MCF 10A (cell line): ENCODE data around the gene MRFAP1L1. TPM values are rescaled to one million over a fixed set of nuclear protein-coding genes. Genes with fewer than 3 reads are reported as not detected.

Experiments
- BruUV-seq: library from RNA; stranded (reverse); fragments of 400-500 nt; replicated peaks from 2 replicates; lab custom pipeline; 2021; lab: Mats Ljungman, UMichigan
- CTCF ChIA-PET: fragments of 300-600 bp; sonication (Branson Sonifier 250); formaldehyde crosslinking; extraction: SDS; loops from one replicate; lab custom pipeline; 2021; ENCODE audit warnings: antibody characterized with exemption, inconsistent platforms; lab: Yijun Ruan, JAX
- POLR2A ChIA-PET: fragments of 300-600, 350-650 bp; sonication (Branson Sonifier 250); formaldehyde crosslinking; extraction: SDS; loops from one replicate; lab custom pipeline; 2020; ENCODE audit warnings: antibody characterized with exemption, inconsistent platforms; lab: Yijun Ruan, JAX
- DNase-seq: peaks from one replicate; pipeline ENCODE4 v3.0.0-alpha.2; 2018; ENCODE audit not compliant: unreplicated experiment
- H3K27ac Mint-ChIP-seq: one replicate; pipeline ENCODE4 v1.8.0; 2022; ENCODE audit warnings: mild to moderate bottlenecking, low read depth, mixed read lengths; ENCODE audit not compliant: unreplicated experiment
- H3K27me3 Mint-ChIP-seq: one replicate; pipeline ENCODE4 v1.8.0; 2022; ENCODE audit warnings: mixed read lengths; ENCODE audit not compliant: insufficient read depth, unreplicated experiment
- H3K36me3 Mint-ChIP-seq: one replicate; pipeline ENCODE4 v1.8.0; 2022; ENCODE audit warnings: mild to moderate bottlenecking, moderate library complexity, mixed read lengths; ENCODE audit not compliant: insufficient read depth, unreplicated experiment
- H3K4me1 Mint-ChIP-seq: one replicate; pipeline ENCODE4 v1.8.0; 2022; ENCODE audit warnings: mixed read lengths; ENCODE audit not compliant: insufficient read depth, unreplicated experiment
- H3K4me3 Mint-ChIP-seq: one replicate; pipeline ENCODE4 v1.8.0; 2022; ENCODE audit warnings: mild to moderate bottlenecking, moderate library complexity, mixed read lengths; ENCODE audit not compliant: unreplicated experiment
- H3K9me3 Mint-ChIP-seq: one replicate; pipeline ENCODE4 v1.8.0; 2022; ENCODE audit warnings: mixed read lengths; ENCODE audit not compliant: unreplicated experiment
- intact Hi-C: fragments of 100-400 bp; cut with micrococcal nuclease; formaldehyde crosslinking; loops from 2 replicates; pipeline ENCODE4 v1.14.1; 2022
- total RNA-seq: library from RNA; stranded (reverse); gene quantifications from 2 replicates; pipeline ENCODE4 v1.2.3, GENCODE V29; 2022
- TF ChIP-seq, protein P1 (sequence below): fragments of 200-600 bp; IDR thresholded peaks from one replicate; pipeline ENCODE4 v1.8.0; 2022; ENCODE audit warnings: antibody characterized with exemption, mild to moderate bottlenecking; ENCODE audit not compliant: unreplicated experiment

The MRFAP1L1 gene
- total RNA-seq, 1 experiment from 2014 or later = 42.5 TPM

- DNase-seq = no peak
- BruUV-seq = no TSS peak
- POLR2A ChIA-PET = no interaction called here
- Mint-ChIP-seq H3K4me1 (peaks cover 13% of the 10 kb centered on the region), H3K4me3 (no peak overlapping the region), H3K27ac (no peak overlapping the region), H3K36me3 (peaks cover 7% of the 10 kb centered on the region), H3K27me3 (no peaks in the 10 kb centered on the region), H3K9me3 (no peaks in the 10 kb centered on the region)
- TF ChIP-seq, protein P1, sequence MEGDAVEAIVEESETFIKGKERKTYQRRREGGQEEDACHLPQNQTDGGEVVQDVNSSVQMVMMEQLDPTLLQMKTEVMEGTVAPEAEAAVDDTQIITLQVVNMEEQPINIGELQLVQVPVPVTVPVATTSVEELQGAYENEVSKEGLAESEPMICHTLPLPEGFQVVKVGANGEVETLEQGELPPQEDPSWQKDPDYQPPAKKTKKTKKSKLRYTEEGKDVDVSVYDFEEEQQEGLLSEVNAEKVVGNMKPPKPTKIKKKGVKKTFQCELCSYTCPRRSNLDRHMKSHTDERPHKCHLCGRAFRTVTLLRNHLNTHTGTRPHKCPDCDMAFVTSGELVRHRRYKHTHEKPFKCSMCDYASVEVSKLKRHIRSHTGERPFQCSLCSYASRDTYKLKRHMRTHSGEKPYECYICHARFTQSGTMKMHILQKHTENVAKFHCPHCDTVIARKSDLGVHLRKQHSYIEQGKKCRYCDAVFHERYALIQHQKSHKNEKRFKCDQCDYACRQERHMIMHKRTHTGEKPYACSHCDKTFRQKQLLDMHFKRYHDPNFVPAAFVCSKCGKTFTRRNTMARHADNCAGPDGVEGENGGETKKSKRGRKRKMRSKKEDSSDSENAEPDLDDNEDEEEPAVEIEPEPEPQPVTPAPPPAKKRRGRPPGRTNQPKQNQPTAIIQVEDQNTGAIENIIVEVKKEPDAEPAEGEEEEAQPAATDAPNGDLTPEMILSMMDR = no peak
- CTCF ChIA-PET = interaction anchor here (0.7 to 11.2 kb wide), 2 partner anchors 153 to 165 kb away, joined by 4 to 208 read pairs; no protein-coding TSS in a partner anchor
- intact Hi-C loops = loop anchor here (5.0 kb wide), 1 partner anchor 59 kb away; the partner anchor contains the start of gene KIAA0232
These were observed 13.2 kb upstream of the MRFAP1L1 start for GRCh38 chr4:6722891-6723290.

DNA sequence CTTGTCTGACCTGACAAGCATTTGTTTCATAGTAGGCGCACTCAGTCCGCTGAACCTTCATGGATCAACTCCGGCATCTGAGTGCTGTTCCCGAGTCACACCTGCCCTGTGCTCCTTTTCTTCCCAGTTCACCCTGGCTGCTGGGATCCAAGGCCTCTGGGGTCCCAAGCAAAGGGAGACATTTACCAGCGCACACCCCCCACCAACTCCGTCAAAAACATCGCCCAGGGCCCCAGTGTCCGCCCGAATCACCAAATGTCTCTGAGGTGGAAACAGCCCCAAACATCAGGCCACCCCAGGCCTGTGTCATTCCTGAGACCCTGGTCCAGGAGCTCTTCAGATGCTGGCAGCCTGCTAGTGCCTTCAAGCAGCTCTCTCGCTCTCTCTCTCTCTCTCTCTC lies 11.5 kb upstream of the MRFAP1L1 start:
- TF ChIP-seq, protein P1 = no peak
- POLR2A ChIA-PET = interaction anchor here (0.7 to 3.6 kb wide), 3 partner anchors 47 to 347 kb away, joined by 3 to 24 read pairs (median 3); partner anchors contain the start of gene GRPEL1
- CTCF ChIA-PET = interaction anchor here (0.6 to 11.2 kb wide), 10 partner anchors 41 to 365 kb away, joined by 3 to 208 read pairs (median 4); no protein-coding TSS in a partner anchor
- peaks cover 13% of the 10 kb centered on the region for H3K4me1 Mint-ChIP-seq
- H3K9me3 Mint-ChIP-seq = no peaks in the 10 kb centered on the region
- no peaks in the 10 kb centered on the region for H3K27me3 Mint-ChIP-seq
- H3K27ac Mint-ChIP-seq = no peak overlapping the region
- no TSS peak for BruUV-seq
- no peak for DNase-seq
- intact Hi-C loops = loop anchor here (5.0 kb wide), 1 partner anchor 61 kb away; the partner anchor contains the start of gene KIAA0232
- peaks cover 9% of the 10 kb centered on the region for H3K36me3 Mint-ChIP-seq
- no peak overlapping the region for H3K4me3 Mint-ChIP-seq

DNA sequence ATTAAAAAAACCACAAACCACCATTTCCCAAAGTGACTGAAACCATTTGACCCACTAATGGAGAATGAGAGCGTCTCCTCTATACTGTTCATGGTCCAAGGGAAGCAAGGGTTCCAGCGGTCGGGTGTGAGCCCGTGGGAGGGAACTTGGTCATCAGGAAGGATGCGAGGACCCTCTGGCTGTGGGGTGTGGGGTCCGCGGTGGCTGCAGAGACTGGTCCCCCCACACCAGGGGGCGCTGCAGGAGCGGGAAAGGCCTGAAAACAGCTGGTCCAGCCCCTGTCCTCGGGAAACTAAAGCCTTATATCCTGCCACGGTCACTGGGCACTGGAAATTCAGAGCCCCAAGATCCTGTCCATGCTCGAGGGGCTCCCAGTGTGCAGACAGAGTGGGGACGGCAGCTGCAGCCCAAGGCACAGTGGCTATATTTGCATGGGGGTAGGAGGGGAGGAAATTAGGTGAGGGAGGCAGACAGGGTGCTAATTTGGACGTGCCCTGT lies 10.6 kb upstream of the MRFAP1L1 start:
- TF ChIP-seq, protein P1 = peak; percentile 98
- ChIA-PET CTCF (interaction anchor here (0.6 to 11.2 kb wide), 27 partner anchors 9 to 364 kb away, joined by 3 to 208 read pairs (median 4); no protein-coding TSS in a partner anchor), POLR2A (interaction anchor here (0.6 to 6.6 kb wide), 9 partner anchors 12 to 351 kb away, joined by 3 to 76 read pairs (median 4); partner anchors contain the start of genes GRPEL1 and TBC1D14)
- intact Hi-C loops = loop anchor here (1.0 to 5.0 kb wide), 4 partner anchors 43 to 350 kb away; partner anchors contain the start of gene KIAA0232
- Mint-ChIP-seq H3K4me3 (no peak overlapping the region), H3K27ac (no peak overlapping the region), H3K9me3 (no peaks in the 10 kb centered on the region), H3K36me3 (peaks cover 9% of the 10 kb centered on the region), H3K27me3 (no peaks in the 10 kb centered on the region), H3K4me1 (peaks cover 13% of the 10 kb centered on the region)
- peak; percentile 76 for DNase-seq
- BruUV-seq = no TSS peak

DNA sequence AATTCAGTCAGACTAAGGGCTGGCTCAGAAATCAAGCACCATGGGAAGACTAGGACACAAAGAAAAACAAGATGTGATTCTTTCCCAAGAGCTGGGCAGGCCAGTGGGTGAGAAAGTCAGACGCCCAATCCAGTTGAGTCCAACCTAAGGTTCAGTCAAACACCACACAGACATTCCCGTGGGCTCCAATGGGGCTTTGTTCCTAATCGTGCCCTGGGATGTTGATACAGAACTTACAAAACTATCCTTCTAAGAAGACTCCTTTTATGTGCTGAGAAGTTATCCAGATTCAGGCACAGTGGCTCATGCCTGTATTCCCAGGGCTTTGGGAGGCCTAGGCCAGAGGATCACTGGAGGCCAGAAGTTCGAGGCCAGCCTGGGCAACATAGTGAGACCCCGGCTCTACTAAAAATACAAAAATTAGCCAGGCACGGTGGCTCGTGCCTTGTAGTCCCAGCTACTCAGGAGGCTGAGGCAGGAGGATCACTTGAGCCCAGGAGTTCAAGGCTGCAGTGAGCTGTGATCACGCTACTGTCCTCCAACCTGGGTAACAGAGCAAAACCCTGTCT lies 10.0 kb upstream of the MRFAP1L1 start:
- H3K4me3 Mint-ChIP-seq = no peak overlapping the region
- intact Hi-C loops = loop anchor here (1.0 to 5.0 kb wide), 5 partner anchors 44 to 351 kb away; partner anchors contain the start of gene KIAA0232
- H3K4me1 Mint-ChIP-seq = peaks cover 13% of the 10 kb centered on the region
- CTCF ChIA-PET = interaction anchor here (0.6 to 11.2 kb wide), 24 partner anchors 8 to 364 kb away, joined by 3 to 208 read pairs (median 4); partner anchors contain the start of gene MRFAP1L1
- POLR2A ChIA-PET = interaction anchor here (0.7 to 6.6 kb wide), 8 partner anchors 13 to 351 kb away, joined by 3 to 76 read pairs (median 4); a partner anchor contains a TSS
- TF ChIP-seq, protein P1 = no peak
- H3K27me3 Mint-ChIP-seq = no peaks in the 10 kb centered on the region
- no peak for DNase-seq
- no peaks in the 10 kb centered on the region for H3K9me3 Mint-ChIP-seq
- H3K27ac Mint-ChIP-seq = no peak overlapping the region
- peaks cover 9% of the 10 kb centered on the region for H3K36me3 Mint-ChIP-seq
- BruUV-seq = no TSS peak
